HG03342 (cell line): ENCODE measurements around the gene NFATC2.
"Not testable (repeated sequence)": the region's sequence is repeated elsewhere in the genome, so short reads cannot be mapped to it uniquely, and the experiment has no call there.

Experiments
- ATAC-seq: cut with Tn5 transposase; IDR thresholded peaks from one replicate; pipeline ENCODE4 v1.9.1; 2021; ENCODE audit warnings: mild to moderate bottlenecking, moderate library complexity; ENCODE audit not compliant: unreplicated experiment

The NFATC2 gene

GRCh38 chr20:51363813-51364212, 178.7 kb downstream of the NFATC2 start:
- no peak for ATAC-seq

- ATAC-seq, result no peak
These were observed 179.1 kb downstream of the NFATC2 start for GRCh38 chr20:51363378-51363777.

- ATAC-seq, result no peak
These were observed 180.3 kb downstream of the NFATC2 start for GRCh38 chr20:51362254-51362653.

GRCh38 chr20:51361258-51361657, 181.3 kb downstream of the NFATC2 start:
- ATAC-seq, result no peak

- no peak for ATAC-seq
These were observed 181.9 kb downstream of the NFATC2 start for GRCh38 chr20:51360451-51361201.

- no peak for ATAC-seq
These were observed 182.6 kb downstream of the NFATC2 start for GRCh38 chr20:51359947-51360346.

- ATAC-seq, result no peak
These were observed 183.1 kb downstream of the NFATC2 start for GRCh38 chr20:51359401-51359800.

GRCh38 chr20:51358032-51358724, 184.3 kb downstream of the NFATC2 start:
- ATAC-seq, result no peak

GRCh38 chr20:51357543-51357942, 185.0 kb downstream of the NFATC2 start:
- no peak for ATAC-seq

GRCh38 chr20:51356871-51357270, 185.6 kb downstream of the NFATC2 start:
- no peak for ATAC-seq

- no peak for ATAC-seq
These were observed 187.7 kb downstream of the NFATC2 start for GRCh38 chr20:51354769-51355319.

- no peak for ATAC-seq
These were observed 188.2 kb downstream of the NFATC2 start for GRCh38 chr20:51354191-51354768.

GRCh38 chr20:51353491-51353890, 189.0 kb downstream of the NFATC2 start:
- no peak for ATAC-seq

GRCh38 chr20:51352791-51353190, 189.7 kb downstream of the NFATC2 start:
- no peak for ATAC-seq

- ATAC-seq, result no peak
These were observed 191.4 kb downstream of the NFATC2 start for GRCh38 chr20:51350941-51351631.

- no peak for ATAC-seq
These were observed 193.6 kb downstream of the NFATC2 start for GRCh38 chr20:51348876-51349275.

- no peak for ATAC-seq
These were observed 194.7 kb downstream of the NFATC2 start for GRCh38 chr20:51347831-51348230.

- ATAC-seq, result no peak
These were observed 195.6 kb downstream of the NFATC2 start for GRCh38 chr20:51346686-51347485.

- ATAC-seq, result no peak
These were observed 196.9 kb downstream of the NFATC2 start for GRCh38 chr20:51345601-51346101.

- not testable (repeated sequence) for ATAC-seq
These were observed 198.7 kb downstream of the NFATC2 start for GRCh38 chr20:51343802-51344201.
